Lower lobe of right lung (tissue), 2 donors: ENCODE data around the gene UST. TPM values are rescaled to one million over a fixed set of nuclear protein-coding genes. Genes with fewer than 3 reads are reported as not detected.
A peak's percentile ranks its signal among the peaks of the same experiment; 100 is the strongest.

Source experiments
- ATAC-seq, 2 donors: fragments of 200-7000 bp; cut with Tn5 transposase; one replicate each; pipeline ENCODE4 v1.9.1; 2020 to 2022; ENCODE audit warnings: mild to moderate bottlenecking in 2 of 2, moderate library complexity in 2 of 2
- DNase-seq: peaks from one replicate; pipeline ENCODE4 v3.0.0-alpha.2; 2020
- H3K27ac ChIP-seq: fragments of 200-600 bp; one replicate; pipeline ENCODE4 v1.8.0; 2022
- H3K27me3 ChIP-seq: fragments of 200-600 bp; one replicate; pipeline ENCODE4 v1.8.0; 2022; ENCODE audit warnings: low read depth
- H3K36me3 ChIP-seq: fragments of 200-600 bp; one replicate; pipeline ENCODE4 v1.8.0; 2022; ENCODE audit warnings: mild to moderate bottlenecking
- H3K4me1 ChIP-seq: fragments of 200-600 bp; one replicate; pipeline ENCODE4 v1.8.0; 2022
- H3K4me3 ChIP-seq: fragments of 200-600 bp; one replicate; pipeline ENCODE4 v1.8.0; 2022; ENCODE audit warnings: mild to moderate bottlenecking
- H3K9me3 ChIP-seq: fragments of 200-600 bp; one replicate; pipeline ENCODE4 v1.8.0; 2022
- CTCF ChIP-seq: fragments of 200-600 bp; IDR thresholded peaks from one replicate; pipeline ENCODE4 v1.8.0; 2022; ENCODE audit warnings: antibody characterized with exemption, mild to moderate bottlenecking
- intact Hi-C: fragments of 100-400 bp; cut with DNase I; formaldehyde crosslinking; loops from one replicate; pipeline ENCODE4 v1.11.0; 2022
- total RNA-seq: library from RNA; stranded (reverse); fragmentation: NEBNext Ultra II Directional; extraction: Animal tissue kit (Norgen Biotek cat#: 25700); gene quantifications from one replicate; pipeline ENCODE4 v1.2.1, GENCODE V29; 2021
- donor health status: DM: no; HTN: yes; CAD: no; lungs with severe emphysema.

Gene UST
- total RNA-seq, 1 donor from 2014 or later: 11.8 TPM

- DNase-seq (no peak), ATAC-seq (peak in 1 of 2 donors; percentile 1)
- peak overlapping the region; percentile 81 for H3K4me3 ChIP-seq
- H3K27me3 ChIP-seq: peaks cover 17% of the 10 kb centered on the region
- H3K36me3 ChIP-seq: no peaks in the 10 kb centered on the region
- intact Hi-C loops: loop anchor here (10.0 kb wide), 1 partner anchor 209 kb away; no protein-coding TSS in a partner anchor
- H3K9me3 ChIP-seq: no peaks in the 10 kb centered on the region
- TF ChIP-seq CTCF: no peak
- H3K27ac ChIP-seq: peak overlapping the region; percentile 75
- peaks cover 24% of the 10 kb centered on the region for H3K4me1 ChIP-seq
These were observed 904 bp upstream of the UST start for GRCh38 chr6:148745926-148746325.

- DNase-seq (peak; percentile 70), ATAC-seq (peak; percentile 53 to 60)
- Histone ChIP-seq H3K36me3 (no peaks in the 10 kb centered on the region), H3K4me3 (peak overlapping the region; percentile 81), H3K9me3 (no peaks in the 10 kb centered on the region), H3K27ac (peak overlapping the region; percentile 75), H3K4me1 (peaks cover 24% of the 10 kb centered on the region), H3K27me3 (peaks cover 17% of the 10 kb centered on the region)
- intact Hi-C loops: loop anchor here (10.0 kb wide), 1 partner anchor 208 kb away; no protein-coding TSS in a partner anchor
- TF ChIP-seq CTCF: no peak
These were observed 278 bp downstream of the UST start for GRCh38 chr6:148747145-148747470.

DNA sequence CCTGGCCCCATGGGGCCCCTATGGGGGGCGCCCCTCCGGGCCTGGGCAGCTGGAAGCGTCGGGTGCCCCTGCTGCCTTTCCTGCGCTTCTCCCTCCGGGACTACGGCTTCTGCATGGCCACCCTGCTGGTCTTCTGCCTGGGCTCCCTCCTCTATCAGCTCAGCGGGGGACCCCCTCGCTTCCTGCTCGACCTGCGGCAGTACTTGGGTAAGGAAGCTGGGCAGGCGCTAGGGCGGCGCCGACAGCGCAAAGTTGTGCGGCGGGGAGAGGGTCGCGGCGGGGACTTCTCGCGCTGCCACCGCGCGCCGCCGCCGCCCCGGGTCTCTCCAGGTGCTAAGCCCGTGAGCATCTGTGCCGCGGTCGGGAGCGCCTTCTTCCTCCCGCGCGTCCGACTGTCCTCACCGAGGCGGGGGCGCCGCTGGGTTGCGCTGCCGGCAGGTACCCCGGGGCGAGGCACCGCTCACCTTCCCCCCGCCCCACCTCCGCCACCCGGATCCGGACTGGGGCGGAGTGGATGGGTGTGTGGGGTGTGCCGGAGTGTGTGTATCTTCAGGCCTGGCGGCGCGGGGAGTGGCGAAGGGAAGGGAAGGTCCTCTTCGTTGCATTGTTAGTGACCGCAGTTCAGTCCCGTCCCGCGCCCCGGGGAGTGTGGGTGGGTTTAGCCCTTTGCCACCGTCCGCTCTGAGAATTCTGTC lies 788 bp downstream of the UST start:
- DNase-seq (peak; percentile 76), ATAC-seq (peak; percentile 78 to 84)
- no peak for TF ChIP-seq CTCF
- Histone ChIP-seq H3K4me3 (peak overlapping the region; percentile 81), H3K36me3 (no peaks in the 10 kb centered on the region), H3K27ac (peak overlapping the region; percentile 75), H3K9me3 (no peaks in the 10 kb centered on the region), H3K4me1 (peaks cover 24% of the 10 kb centered on the region), H3K27me3 (peaks cover 17% of the 10 kb centered on the region)
- intact Hi-C loops: loop anchor here (10.0 kb wide), 1 partner anchor 207 kb away; no protein-coding TSS in a partner anchor

- DNase-seq: no peak
- Histone ChIP-seq H3K4me3 (no peak overlapping the region), H3K27ac (no peak overlapping the region), H3K9me3 (no peaks in the 10 kb centered on the region), H3K4me1 (peaks cover 24% of the 10 kb centered on the region), H3K36me3 (no peaks in the 10 kb centered on the region), H3K27me3 (peaks cover 17% of the 10 kb centered on the region)
- no peak for ATAC-seq
- no peak for TF ChIP-seq CTCF
- intact Hi-C loops: loop anchor here (10.0 kb wide), 1 partner anchor 205 kb away; no protein-coding TSS in a partner anchor
These were observed 2.8 kb downstream of the UST start for GRCh38 chr6:148749674-148750073.

GRCh38 chr6:148750838-148751792 lies 4.3 kb downstream of the UST start:
- H3K4me3 ChIP-seq: no peak overlapping the region
- no peak for TF ChIP-seq CTCF
- intact Hi-C loops: no loop called here
- DNase-seq (peak; percentile 70), ATAC-seq (peak; percentile 5 to 32)
- H3K4me1 ChIP-seq: peaks cover 18% of the 10 kb centered on the region
- H3K27me3 ChIP-seq: peaks cover 17% of the 10 kb centered on the region
- H3K36me3 ChIP-seq: no peaks in the 10 kb centered on the region
- H3K27ac ChIP-seq: no peak overlapping the region
- no peaks in the 10 kb centered on the region for H3K9me3 ChIP-seq
